K562 (cell line): Measurements from ENCODE around the gene CSNK2A1. TPM values are rescaled to one million over a fixed set of nuclear protein-coding genes. Genes with fewer than 3 reads are reported as not detected.

Source experiments
- ATAC-seq: fragments of 200-7000 bp; cut with Tn5 transposase; 3 replicates; pipeline ENCODE4 v1.9.1; 2020; ENCODE audit warnings: moderate library complexity
- BruUV-seq: library from RNA; stranded (reverse); fragments of 400-500 nt; replicated peaks from 2 replicates; lab custom pipeline; 2021; lab: Mats Ljungman, UMichigan
- CTCF ChIA-PET: fragments of 300-600 bp; formaldehyde crosslinking; extraction: SDS; loops from one replicate; lab custom pipeline; 2021; ENCODE audit warnings: low intra/inter-chr PET ratio; lab: Yijun Ruan, JAX
- POLR2A ChIA-PET: fragments of 300-600, 350-650 bp; sonication (Branson Sonifier 250); formaldehyde crosslinking; extraction: SDS; loops from one replicate; lab custom pipeline; 2021; ENCODE audit warnings: antibody characterized with exemption, inconsistent platforms; lab: Yijun Ruan, JAX
- DNase-seq, 4 experiments: peaks; one replicate each; pipeline versions ENCODE4 v3.0.0 to v3.0.0-alpha.2; 2011 to 2018; ENCODE audit warnings: low spot score in 3 of 4, mixed read lengths in 3 of 4; ENCODE audit errors: extremely low read depth in 1 of 4
- FAIRE-seq: peaks from 2 replicates; lab custom pipeline; 2011; peaks lifted over from hg19 to GRCh38; lab: Jason Lieb, UNC
- H2AFZ ChIP-seq: 2 replicates; pipeline ENCODE4 v1.6.0; 2011; ENCODE audit warnings: low read depth, low read length, control low read depth, inconsistent platforms
- H3K27ac ChIP-seq: fragments of 200-600 bp; 3 replicates; pipeline ENCODE4 v1.8.0; 2011; ENCODE audit warnings: low read depth, mild to moderate bottlenecking, control low read depth, inconsistent platforms, low read length, moderate library complexity, mixed read lengths; ENCODE audit errors: extremely low read depth
- H3K27me3 ChIP-seq, 2 experiments: fragments of 300-600 bp in 1 of 2; 2 replicates in 1 of 2; 3 replicates in 1 of 2; pipeline versions ENCODE4 v1.6.0 to v1.8.0; 2011; ENCODE audit warnings: inconsistent platforms in 2 of 2, low read length in 2 of 2, mild to moderate bottlenecking in 1 of 2, mixed read lengths in 1 of 2, moderate library complexity in 1 of 2; ENCODE audit not compliant: control insufficient read depth in 2 of 2, insufficient read depth in 2 of 2
- H3K36me3 ChIP-seq: fragments of 300-600 bp; 3 replicates; pipeline ENCODE4 v1.8.0; 2011; ENCODE audit warnings: mild to moderate bottlenecking, low read length, inconsistent platforms; ENCODE audit not compliant: control insufficient read depth, insufficient read depth
- H3K4me1 ChIP-seq, 2 experiments: fragments of 200-600 bp in 1 of 2; replicated peaks in 1 of 2; 2 replicates in 1 of 2; 3 replicates in 1 of 2; pipeline versions ENCODE4 v1.5.1 to v1.8.0; 2011; ENCODE audit warnings: inconsistent platforms in 2 of 2, low read length in 2 of 2, mild to moderate bottlenecking in 1 of 2, mixed read lengths in 1 of 2, moderate library complexity in 1 of 2; ENCODE audit not compliant: control insufficient read depth in 2 of 2, insufficient read depth in 2 of 2
- H3K4me2 ChIP-seq: 2 replicates; pipeline ENCODE4 v1.6.1; 2011; ENCODE audit warnings: low read length, control low read depth, inconsistent platforms, mixed read lengths; ENCODE audit not compliant: insufficient read depth
- H3K4me3 ChIP-seq: fragments of 200-600 bp; sonication (generic), shearing (Covaris generic); 2 replicates; pipeline ENCODE4 v1.5.1; 2016; ENCODE audit warnings: control low read depth, inconsistent platforms
- H3K79me2 ChIP-seq: fragments of 200-600 bp; 3 replicates; pipeline ENCODE4 v1.8.0; 2011; ENCODE audit warnings: low read length, inconsistent platforms; ENCODE audit not compliant: control insufficient read depth, insufficient read depth
- H3K9ac ChIP-seq, 2 experiments: 2 replicates each; pipeline versions ENCODE4 v1.6.0 to v1.6.1; 2011; ENCODE audit warnings: low read depth in 2 of 2, low read length in 2 of 2, control low read depth in 1 of 2, inconsistent platforms in 1 of 2, mild to moderate bottlenecking in 1 of 2, mixed read lengths in 1 of 2; ENCODE audit not compliant: insufficient read depth in 1 of 2
- H3K9me1 ChIP-seq: one replicate; pipeline ENCODE4 v1.6.0; 2011; ENCODE audit warnings: inconsistent platforms, mild to moderate bottlenecking, low read length, moderate library complexity; ENCODE audit not compliant: control insufficient read depth, insufficient read depth
- H3K9me3 ChIP-seq: replicated peaks from 2 replicates; pipeline ENCODE4 v1.5.1; 2011; ENCODE audit warnings: low read depth, low read length, inconsistent platforms; ENCODE audit not compliant: control insufficient read depth, insufficient read depth
- H4K20me1 ChIP-seq: replicated peaks from 2 replicates; pipeline ENCODE4 v1.6.1; 2011; ENCODE audit warnings: low read length, inconsistent platforms, mixed read lengths; ENCODE audit not compliant: control insufficient read depth, insufficient read depth
- ARID1B ChIP-seq: fragments of 450-650 bp; IDR thresholded peaks from 2 replicates; pipeline ENCODE4 v1.6.1; 2016; ENCODE audit warnings: antibody characterized with exemption, mild to moderate bottlenecking, inconsistent platforms
- CHD1 ChIP-seq: fragments of 200-600 bp; sonication (generic); IDR thresholded peaks from one replicate; pipeline ENCODE4 v1.6.1; 2012; ENCODE audit warnings: mild to moderate bottlenecking, moderate library complexity, low read length, inconsistent platforms
- CSDE1 ChIP-seq, 2 experiments: fragments of 450-650 bp; IDR thresholded peaks; 2 replicates each; pipeline ENCODE4 v1.6.1; 2016; ENCODE audit warnings: mild to moderate bottlenecking in 1 of 2
- HNRNPL ChIP-seq: fragments of 200-400 bp; formaldehyde crosslinking; IDR thresholded peaks from 2 replicates; pipeline ENCODE4 v1.6.1; 2017; ENCODE audit warnings: low read depth, mild to moderate bottlenecking, low read length
- JUNB ChIP-seq: fragments of 450-650 bp; formaldehyde crosslinking; conservative IDR thresholded peaks from 2 replicates; pipeline ENCODE4 v1.4.0; 2020; ENCODE audit warnings: mild to moderate bottlenecking
- MCM3 ChIP-seq: fragments of 450-650 bp; IDR thresholded peaks from 2 replicates; pipeline ENCODE4 v1.6.1; 2016
- MYC ChIP-seq, 2 experiments: fragments of 250-450 bp in 1 of 2; sonication (Bioruptor Pico) in 1 of 2; IDR thresholded peaks; 2 replicates each; pipeline versions ENCODE4 v1.5.1 to v1.6.1; 2012 to 2021; ENCODE audit warnings: low read depth in 2 of 2, borderline replicate concordance in 1 of 2, improper control_type of control experiment in 1 of 2, low read length in 1 of 2, mild to moderate bottlenecking in 1 of 2, moderate library complexity in 1 of 2
- POLR2B ChIP-seq: fragments of 450-650 bp; IDR thresholded peaks from 2 replicates; pipeline ENCODE4 v1.6.1; 2018; ENCODE audit warnings: low read depth; ENCODE audit not compliant: partially characterized antibody
- RCOR1 ChIP-seq, 2 experiments: IDR thresholded peaks; 2 replicates each; pipeline ENCODE4 v1.6.1; 2012; ENCODE audit warnings: low read depth in 2 of 2, low read length in 2 of 2, borderline replicate concordance in 1 of 2, improper control_type of control experiment in 1 of 2
- SAP30 ChIP-seq: fragments of 200-600 bp; sonication (generic); IDR thresholded peaks from 2 replicates; pipeline ENCODE4 v1.6.1; 2012; ENCODE audit warnings: borderline replicate concordance, low read depth, mild to moderate bottlenecking, moderate library complexity, low read length, control low read depth, inconsistent platforms; ENCODE audit not compliant: insufficient read depth, poor library complexity, severe bottlenecking
- ZFX ChIP-seq: sonication (generic); formaldehyde crosslinking; IDR thresholded peaks from 2 replicates; pipeline ENCODE4 v1.8.0; 2022; ENCODE audit warnings: mild to moderate bottlenecking, missing genetic modification reagents, moderate library complexity
- ZSCAN32 ChIP-seq: fragments of 450-650 bp; formaldehyde crosslinking; IDR thresholded peaks from 2 replicates; pipeline ENCODE4 v1.4.0; 2020; ENCODE audit warnings: mild to moderate bottlenecking, moderate library complexity
- WGBS: fragments of 100-300 bp; shearing (Covaris generic); methylation state at CpG from one replicate; pipeline ENCODE4 v1.1.6; 2016; ENCODE audit warnings: low coverage, mixed read lengths; ENCODE audit not compliant: insufficient coverage; ENCODE audit errors: missing lambda C conversion rate; 5-methylcytosine and 5-hydroxymethylcytosine counted together
- in situ Hi-C: fragments of 300-500 bp; cut with MboI; formaldehyde crosslinking; loops from 4 replicates; pipeline ENCODE4 v1.15.0; 2018; ENCODE audit warnings: inconsistent platforms, mixed read lengths
- intact Hi-C: fragments of 100-400 bp; cut with micrococcal nuclease; formaldehyde crosslinking; loops from 2 replicates; pipeline ENCODE4 v1.14.2; 2022
- polyA plus RNA-seq, 8 experiments: library from polyadenylated mRNA; depleted of rRNA in 4 of 8; stranded (reverse) in 5 of 8; unstranded in 3 of 8; fragments of >200 nt; fragmentation: Nextera tagmentation in 2 of 8; fragmentation: Illumina TruSeq in 1 of 8; extraction: Ambion mirVana in 2 of 8; extraction: Trizol in 1 of 8; gene quantifications; 2 replicates each; pipeline versions ENCODE4 v1.2.1 to v1.2.3, GENCODE V29; 2011 to 2014; ENCODE audit warnings: inconsistent platforms in 1 of 8, missing spikeins in 1 of 8
- total RNA-seq, 7 experiments: library from RNA; depleted of rRNA in 6 of 7; stranded (reverse); fragments of >200 nt in 6 of 7; fragmentation: Illumina TruSeq in 2 of 7; extraction: Trizol in 2 of 7; gene quantifications; 2 replicates each; pipeline versions ENCODE4 v1.2.1 to v1.2.3, GENCODE V29; 2011 to 2021; ENCODE audit warnings: low replicate concordance in 1 of 7
- TF ChIP-seq, protein P1 (sequence below): sonication (generic); formaldehyde crosslinking; IDR thresholded peaks from 2 replicates; pipeline ENCODE4 v1.8.0; 2022; ENCODE audit warnings: mild to moderate bottlenecking, missing genetic modification reagents, borderline replicate concordance
- TF ChIP-seq, protein P2 (sequence below): sonication (generic); formaldehyde crosslinking; IDR thresholded peaks from 2 replicates; pipeline ENCODE4 v1.8.0; 2022; ENCODE audit warnings: mild to moderate bottlenecking, missing genetic modification reagents
- TF ChIP-seq, protein P3 (sequence below): sonication (generic); formaldehyde crosslinking; IDR thresholded peaks from 2 replicates; pipeline ENCODE4 v1.9.0; 2022; ENCODE audit warnings: mild to moderate bottlenecking, missing genetic modification reagents
- TF ChIP-seq, protein P4 (sequence below): sonication (generic); formaldehyde crosslinking; IDR thresholded peaks from 2 replicates; pipeline ENCODE4 v1.9.0; 2022; ENCODE audit warnings: mild to moderate bottlenecking, missing genetic modification reagents

The CSNK2A1 gene
- total and polyA plus RNA-seq, 9 of the 15 experiments (the other 6 are each of a cell fraction or from before 2014, with no cell fraction given) = 71.0 to 251 (median 103) TPM

GRCh38 chr20:461254-462198 is 82.1 kb downstream of the CSNK2A1 start:
- POLR2A ChIA-PET = interaction anchor here (0.6 to 1.6 kb wide), 8 partner anchors 11 to 191 kb away, joined by 3 to 8 read pairs (median 4); no protein-coding TSS in a partner anchor
- Histone ChIP-seq H3K9me3 (no peaks in the 10 kb centered on the region), H3K4me3 (peak overlapping the region; percentile 93), H3K27me3 (no peaks in the 10 kb centered on the region), H2AFZ (peak overlapping the region; percentile 51; the same call in 1 of the 2 replicates), H3K79me2 (peaks cover 56% of the 10 kb centered on the region), H3K27ac (peak overlapping the region; percentile 89), H3K9ac (peak overlapping the region; percentile 78 to 97), H3K36me3 (peaks cover 17% of the 10 kb centered on the region; the same call in 1 of the 3 replicates), H3K4me1 (peaks cover 4 to 21% of the 10 kb centered on the region in 2 experiments; a peak in 4 of 5 replicates), H3K4me2 (peak overlapping the region; percentile 82), H4K20me1 (peaks cover 16% of the 10 kb centered on the region), H3K9me1 (no peaks in the 10 kb centered on the region)
- CTCF ChIA-PET = no interaction called here
- WGBS = 2% methylated on average over 37 of the region's 60 CpGs
- intact Hi-C loops (loop anchor here (5.0 kb wide), 1 partner anchor 59 kb away; no protein-coding TSS in a partner anchor), in situ Hi-C loops (no loop called here)
- DNase-seq (peak in 1 of 4 experiments; percentile 49), FAIRE-seq (peak; percentile 26), ATAC-seq (peak; percentile 64)
- BruUV-seq = TSS peak; percentile 46
- peak; percentile 72 for TF ChIP-seq ZFX (CRISPR knock-in tag)
- TF ChIP-seq JUNB = no peak
- peak; percentile 91 for TF ChIP-seq CHD1
- no peak for TF ChIP-seq POLR2B
- TF ChIP-seq, protein P1, sequence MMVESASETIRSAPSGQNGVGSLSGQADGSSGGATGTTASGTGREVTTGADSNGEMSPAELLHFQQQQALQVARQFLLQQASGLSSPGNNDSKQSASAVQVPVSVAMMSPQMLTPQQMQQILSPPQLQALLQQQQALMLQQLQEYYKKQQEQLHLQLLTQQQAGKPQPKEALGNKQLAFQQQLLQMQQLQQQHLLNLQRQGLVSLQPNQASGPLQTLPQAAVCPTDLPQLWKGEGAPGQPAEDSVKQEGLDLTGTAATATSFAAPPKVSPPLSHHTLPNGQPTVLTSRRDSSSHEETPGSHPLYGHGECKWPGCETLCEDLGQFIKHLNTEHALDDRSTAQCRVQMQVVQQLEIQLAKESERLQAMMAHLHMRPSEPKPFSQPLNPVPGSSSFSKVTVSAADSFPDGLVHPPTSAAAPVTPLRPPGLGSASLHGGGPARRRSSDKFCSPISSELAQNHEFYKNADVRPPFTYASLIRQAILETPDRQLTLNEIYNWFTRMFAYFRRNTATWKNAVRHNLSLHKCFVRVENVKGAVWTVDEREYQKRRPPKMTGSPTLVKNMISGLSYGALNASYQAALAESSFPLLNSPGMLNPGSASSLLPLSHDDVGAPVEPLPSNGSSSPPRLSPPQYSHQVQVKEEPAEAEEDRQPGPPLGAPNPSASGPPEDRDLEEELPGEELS (CRISPR knock-in tag) = 0 out of 2 replicates have a peak, but pooled peaks have one; percentile 19
- TF ChIP-seq HNRNPL = no peak
- TF ChIP-seq RCOR1 (IDR thresholded peaks at IDR 0.05; ENCODE audit: borderline replicate concordance in 1 of 2, low read depth in 2 of 2, low read length in 2 of 2) = peak in 1 of 2 experiments; percentile 31; a peak in 1 of 4 replicates
- TF ChIP-seq ZSCAN32 (CRISPR knock-in tag) = no peak
- TF ChIP-seq MYC (IDR thresholded peaks at IDR 0.05; ENCODE audit: low read depth, low read length) = no peak
- 0 out of 2 replicates have a peak, but pooled peaks have one; percentile 65 for TF ChIP-seq MYC (CRISPR knock-in tag; IDR thresholded peaks at IDR 0.05; ENCODE audit: borderline replicate concordance, low read depth)
- TF ChIP-seq, protein P2, sequence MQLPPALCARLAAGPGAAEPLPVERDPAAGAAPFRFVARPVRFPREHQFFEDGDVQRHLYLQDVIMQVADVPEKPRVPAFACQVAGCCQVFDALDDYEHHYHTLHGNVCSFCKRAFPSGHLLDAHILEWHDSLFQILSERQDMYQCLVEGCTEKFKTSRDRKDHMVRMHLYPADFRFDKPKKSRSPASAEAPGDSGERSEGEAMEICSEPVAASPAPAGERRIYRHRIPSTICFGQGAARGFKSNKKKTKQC (CRISPR knock-in tag) = 0 out of 2 replicates have a peak, but pooled peaks have one; percentile 49
- TF ChIP-seq SAP30 = peak; percentile 58
- TF ChIP-seq ARID1B = no peak
- TF ChIP-seq, protein P3, sequence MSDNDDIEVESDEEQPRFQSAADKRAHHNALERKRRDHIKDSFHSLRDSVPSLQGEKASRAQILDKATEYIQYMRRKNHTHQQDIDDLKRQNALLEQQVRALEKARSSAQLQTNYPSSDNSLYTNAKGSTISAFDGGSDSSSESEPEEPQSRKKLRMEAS (CRISPR knock-in tag) = 0 out of 2 replicates have a peak, but pooled peaks have one; percentile 36
- no peak for TF ChIP-seq MCM3
- TF ChIP-seq, protein P4, sequence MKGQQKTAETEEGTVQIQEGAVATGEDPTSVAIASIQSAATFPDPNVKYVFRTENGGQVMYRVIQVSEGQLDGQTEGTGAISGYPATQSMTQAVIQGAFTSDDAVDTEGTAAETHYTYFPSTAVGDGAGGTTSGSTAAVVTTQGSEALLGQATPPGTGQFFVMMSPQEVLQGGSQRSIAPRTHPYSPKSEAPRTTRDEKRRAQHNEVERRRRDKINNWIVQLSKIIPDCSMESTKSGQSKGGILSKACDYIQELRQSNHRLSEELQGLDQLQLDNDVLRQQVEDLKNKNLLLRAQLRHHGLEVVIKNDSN (CRISPR knock-in tag) = 0 out of 2 replicates have a peak, but pooled peaks have one; percentile 33
- TF ChIP-seq CSDE1 (IDR thresholded peaks at IDR 0.05) = no peak
